GM18951 (cell line): ENCODE results near the gene GPR52.
"Not testable (repeated sequence)": the region's sequence is repeated elsewhere in the genome, so short reads cannot be mapped to it uniquely, and the experiment has no call there.

ENCODE experiments used
- POLR2A ChIP-seq: IDR thresholded peaks from 4 replicates; pipeline ENCODE4 v1.6.1; 2011; ENCODE audit warnings: mild to moderate bottlenecking; ENCODE audit not compliant: insufficient read length, insufficient read depth; ENCODE audit errors: extremely low read depth
- in situ Hi-C: fragments of 300-500 bp; cut with MboI; formaldehyde crosslinking; loops from one replicate; pipeline ENCODE4 v1.12.0; 2022; ENCODE audit warnings: low sequenced_read_pairs, mixed read lengths, inconsistent platforms; ENCODE audit not compliant: unreplicated experiment

Gene GPR52

GRCh38 chr1:174447866-174448530, at the start of gene GPR52:
Gene GPR52, plus strand, starts transcription at chr1:174447964. Its CDS starts 148 bp downstream, at chr1:174448112.
- TF ChIP-seq POLR2A, result no peak
- in situ Hi-C loops, result no loop called here

- in situ Hi-C loops, result no loop called here
- TF ChIP-seq POLR2A, result no peak
Observed at GRCh38 chr1:174398246-174398645, 49.5 kb upstream of the GPR52 start.

GRCh38 chr1:174399211-174399610, 48.6 kb upstream of the GPR52 start:
- TF ChIP-seq POLR2A, result no peak
- in situ Hi-C loops, result no loop called here

- in situ Hi-C loops, result no loop called here
- TF ChIP-seq POLR2A, result no peak
Observed at GRCh38 chr1:174401075-174401474, 46.7 kb upstream of the GPR52 start.

- TF ChIP-seq POLR2A, result no peak
- in situ Hi-C loops, result no loop called here
Observed at GRCh38 chr1:174405219-174405618, 42.5 kb upstream of the GPR52 start.

GRCh38 chr1:174406421-174406820, 41.3 kb upstream of the GPR52 start:
- TF ChIP-seq POLR2A, result no peak
- in situ Hi-C loops, result no loop called here

- no peak for TF ChIP-seq POLR2A
- in situ Hi-C loops, result no loop called here
Observed at GRCh38 chr1:174407665-174408064, 40.1 kb upstream of the GPR52 start.

GRCh38 chr1:174408146-174408545, 39.6 kb upstream of the GPR52 start:
- TF ChIP-seq POLR2A, result no peak
- in situ Hi-C loops, result no loop called here

- in situ Hi-C loops, result not testable (repeated sequence)
Observed at GRCh38 chr1:174409801-174410200, 38.0 kb upstream of the GPR52 start.

GRCh38 chr1:174413632-174414031, 34.1 kb upstream of the GPR52 start:
- no peak for TF ChIP-seq POLR2A
- in situ Hi-C loops, result no loop called here

GRCh38 chr1:174414203-174414602, 33.6 kb upstream of the GPR52 start:
- no peak for TF ChIP-seq POLR2A
- in situ Hi-C loops, result no loop called here

GRCh38 chr1:174415506-174415905, 32.3 kb upstream of the GPR52 start:
- in situ Hi-C loops, result no loop called here
- TF ChIP-seq POLR2A, result no peak

- TF ChIP-seq POLR2A, result no peak
- in situ Hi-C loops, result no loop called here
Observed at GRCh38 chr1:174417921-174418320, 29.8 kb upstream of the GPR52 start.

- no peak for TF ChIP-seq POLR2A
- in situ Hi-C loops, result no loop called here
Observed at GRCh38 chr1:174425121-174425520, 22.6 kb upstream of the GPR52 start.

GRCh38 chr1:174426153-174426552, 21.6 kb upstream of the GPR52 start:
- no peak for TF ChIP-seq POLR2A
- in situ Hi-C loops, result no loop called here
